ENCODE measurements around the gene CADM1. TPM values are rescaled to one million over a fixed set of nuclear protein-coding genes. Genes with fewer than 3 reads are reported as not detected.

The CADM1 gene
- total RNA-seq, 1 experiment from 2014 or later = 12.9 TPM

DNA sequence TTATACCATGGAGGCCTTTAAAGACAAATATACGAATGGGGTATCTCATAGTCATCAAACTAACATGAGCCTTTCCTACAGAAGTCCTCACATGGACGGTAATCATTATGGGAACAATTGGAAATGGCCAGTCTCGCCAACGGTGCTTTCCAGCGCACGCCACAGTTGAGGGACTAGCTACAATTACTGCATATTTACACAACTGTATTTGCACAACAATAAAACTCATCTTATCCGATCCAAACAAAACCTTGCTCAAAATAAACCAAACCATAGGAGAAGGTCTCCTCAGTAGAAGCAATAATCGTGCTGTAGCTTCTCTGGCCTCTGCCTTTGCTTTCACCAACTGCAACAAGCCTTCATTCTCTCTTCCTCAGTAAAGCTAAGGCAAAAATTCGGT lies 5.9 kb downstream of the CADM1 start:
- intact Hi-C loops (cut with micrococcal nuclease; ENCODE audit: unreplicated experiment) = no loop called here
- Histone ChIP-seq H3K27me3 (replicated peaks; ENCODE audit: insufficient read depth, low read depth, low read length, poor library complexity) (peaks cover 40% of the 10 kb centered on the region), H3K27ac (ENCODE audit: low read depth, low read length, poor library complexity, severe bottlenecking) (no peak overlapping the region), H3K4me3 (ENCODE audit: low read depth, low read length, poor library complexity, severe bottlenecking) (no peak overlapping the region), H3K4me1 (ENCODE audit: insufficient read depth, low read length, poor library complexity, severe bottlenecking) (peaks cover 10% of the 10 kb centered on the region), H3K36me3 (ENCODE audit: insufficient read depth, low read length, poor library complexity, severe bottlenecking) (no peaks in the 10 kb centered on the region), H3K9me3 (ENCODE audit: low read depth, low read length, poor library complexity, severe bottlenecking) (no peaks in the 10 kb centered on the region)
- DNase-seq (ENCODE audit: low spot score) = no peak
- no TSS peak for BruUV-seq (replicated peaks)
- no peak for TF ChIP-seq EZH2 (IDR thresholded peaks at IDR 0.05; ENCODE audit: borderline replicate concordance, low read depth, low read length, poor library complexity, severe bottlenecking)
- TF ChIP-seq, protein P1, sequence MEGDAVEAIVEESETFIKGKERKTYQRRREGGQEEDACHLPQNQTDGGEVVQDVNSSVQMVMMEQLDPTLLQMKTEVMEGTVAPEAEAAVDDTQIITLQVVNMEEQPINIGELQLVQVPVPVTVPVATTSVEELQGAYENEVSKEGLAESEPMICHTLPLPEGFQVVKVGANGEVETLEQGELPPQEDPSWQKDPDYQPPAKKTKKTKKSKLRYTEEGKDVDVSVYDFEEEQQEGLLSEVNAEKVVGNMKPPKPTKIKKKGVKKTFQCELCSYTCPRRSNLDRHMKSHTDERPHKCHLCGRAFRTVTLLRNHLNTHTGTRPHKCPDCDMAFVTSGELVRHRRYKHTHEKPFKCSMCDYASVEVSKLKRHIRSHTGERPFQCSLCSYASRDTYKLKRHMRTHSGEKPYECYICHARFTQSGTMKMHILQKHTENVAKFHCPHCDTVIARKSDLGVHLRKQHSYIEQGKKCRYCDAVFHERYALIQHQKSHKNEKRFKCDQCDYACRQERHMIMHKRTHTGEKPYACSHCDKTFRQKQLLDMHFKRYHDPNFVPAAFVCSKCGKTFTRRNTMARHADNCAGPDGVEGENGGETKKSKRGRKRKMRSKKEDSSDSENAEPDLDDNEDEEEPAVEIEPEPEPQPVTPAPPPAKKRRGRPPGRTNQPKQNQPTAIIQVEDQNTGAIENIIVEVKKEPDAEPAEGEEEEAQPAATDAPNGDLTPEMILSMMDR (conservative IDR thresholded peaks at IDR 0.05; ENCODE audit: low read depth, low read length) = no peak
- POLR2A ChIA-PET (ENCODE audit: low non-redundant PET) = no interaction called here
- CTCF ChIA-PET = no interaction called here

DNA sequence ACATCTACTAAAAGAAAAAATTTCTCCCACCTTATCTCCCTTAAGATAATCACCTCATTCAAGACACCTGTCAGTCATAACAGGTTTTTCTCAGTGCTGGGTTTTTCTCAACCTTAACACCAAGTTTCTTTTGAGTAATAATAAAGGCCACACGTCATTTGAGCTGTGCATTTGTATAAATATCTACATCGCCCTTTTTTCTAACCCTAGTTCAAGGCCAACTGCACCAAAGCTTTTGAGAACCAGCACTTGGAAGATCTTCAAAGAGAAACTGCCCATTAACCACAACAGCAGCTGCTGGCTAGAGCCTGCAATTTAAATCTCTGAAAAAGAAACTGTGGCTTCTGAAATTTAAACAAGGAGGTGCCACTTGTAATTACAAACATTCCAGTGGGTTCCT lies 6.9 kb downstream of the CADM1 start:
- Histone ChIP-seq H3K36me3 (ENCODE audit: insufficient read depth, low read length, poor library complexity, severe bottlenecking) (no peaks in the 10 kb centered on the region), H3K27me3 (replicated peaks; ENCODE audit: insufficient read depth, low read depth, low read length, poor library complexity) (peaks cover 30% of the 10 kb centered on the region), H3K4me1 (ENCODE audit: insufficient read depth, low read length, poor library complexity, severe bottlenecking) (peaks cover under 1% of the 10 kb centered on the region), H3K9me3 (ENCODE audit: low read depth, low read length, poor library complexity, severe bottlenecking) (no peaks in the 10 kb centered on the region), H3K27ac (ENCODE audit: low read depth, low read length, poor library complexity, severe bottlenecking) (no peak overlapping the region), H3K4me3 (ENCODE audit: low read depth, low read length, poor library complexity, severe bottlenecking) (no peak overlapping the region)
- CTCF ChIA-PET = no interaction called here
- TF ChIP-seq EZH2 (IDR thresholded peaks at IDR 0.05; ENCODE audit: borderline replicate concordance, low read depth, low read length, poor library complexity, severe bottlenecking) = no peak
- TF ChIP-seq, protein P1 (conservative IDR thresholded peaks at IDR 0.05; ENCODE audit: low read depth, low read length) = no peak
- DNase-seq (ENCODE audit: low spot score) = no peak
- intact Hi-C loops (cut with micrococcal nuclease; ENCODE audit: unreplicated experiment) = no loop called here
- POLR2A ChIA-PET (ENCODE audit: low non-redundant PET) = no interaction called here
- no TSS peak for BruUV-seq (replicated peaks)

DNA sequence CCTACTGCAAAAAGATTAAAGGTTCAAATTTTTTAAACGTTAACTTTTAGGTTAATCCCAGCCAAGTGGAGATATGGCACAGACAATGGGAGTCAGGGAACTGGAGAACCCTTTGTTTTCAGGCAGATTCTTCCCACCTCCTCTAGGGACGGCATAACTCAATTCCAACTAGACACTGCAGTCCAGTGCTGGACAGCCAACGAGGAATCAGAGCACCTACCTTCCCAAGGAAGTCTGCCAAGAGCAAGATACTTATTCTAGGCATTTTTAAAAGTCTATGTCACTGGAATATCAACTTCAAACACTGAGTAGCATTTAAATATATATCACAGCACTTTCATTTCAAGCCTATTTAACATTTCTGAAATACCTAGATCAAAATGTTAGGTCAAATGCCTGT lies 7.3 kb downstream of the CADM1 start:
- H3K4me3 ChIP-seq (ENCODE audit: low read depth, low read length, poor library complexity, severe bottlenecking) = no peak overlapping the region
- no peak overlapping the region for H3K27ac ChIP-seq (ENCODE audit: low read depth, low read length, poor library complexity, severe bottlenecking)
- no peak for TF ChIP-seq EZH2 (IDR thresholded peaks at IDR 0.05; ENCODE audit: borderline replicate concordance, low read depth, low read length, poor library complexity, severe bottlenecking)
- TF ChIP-seq, protein P1 (conservative IDR thresholded peaks at IDR 0.05; ENCODE audit: low read depth, low read length) = no peak
- no peaks in the 10 kb centered on the region for H3K36me3 ChIP-seq (ENCODE audit: insufficient read depth, low read length, poor library complexity, severe bottlenecking)
- H3K9me3 ChIP-seq (ENCODE audit: low read depth, low read length, poor library complexity, severe bottlenecking) = no peaks in the 10 kb centered on the region
- POLR2A ChIA-PET (ENCODE audit: low non-redundant PET) = no interaction called here
- H3K27me3 ChIP-seq (replicated peaks; ENCODE audit: insufficient read depth, low read depth, low read length, poor library complexity) = peaks cover 26% of the 10 kb centered on the region
- DNase-seq (ENCODE audit: low spot score) = no peak
- no TSS peak for BruUV-seq (replicated peaks)
- CTCF ChIA-PET = no interaction called here
- H3K4me1 ChIP-seq (ENCODE audit: insufficient read depth, low read length, poor library complexity, severe bottlenecking) = no peaks in the 10 kb centered on the region
- intact Hi-C loops (cut with micrococcal nuclease; ENCODE audit: unreplicated experiment) = no loop called here
